AG04450 (cell line): ENCODE results near the gene TPST1. TPM values are rescaled to one million over a fixed set of nuclear protein-coding genes. Genes with fewer than 3 reads are reported as not detected.

Source experiments
- CTCF ChIA-PET: fragments of 300-600, 350-600 bp; formaldehyde crosslinking; extraction: SDS; loops from one replicate; lab custom pipeline; 2022; ENCODE audit warnings: antibody characterized with exemption, inconsistent platforms; lab: Charles Lee
- POLR2A ChIA-PET: fragments of 350-600 bp; formaldehyde crosslinking; extraction: SDS; loops from one replicate; lab custom pipeline; 2021; ENCODE audit warnings: antibody characterized with exemption, inconsistent platforms; lab: Yijun Ruan, JAX
- DNase-seq: peaks from one replicate; pipeline ENCODE4 v3.0.0-alpha.2; 2011; ENCODE audit warnings: low read depth, low spot score
- H3K27ac ChIP-seq: one replicate; pipeline ENCODE4 v1.5.1; 2012; ENCODE audit warnings: low read depth, low read length, control low read depth
- H3K27me3 ChIP-seq: one replicate; pipeline ENCODE4 v1.6.0; 2012; ENCODE audit warnings: low read length; ENCODE audit not compliant: control insufficient read depth, insufficient read depth
- H3K4me3 ChIP-seq: 2 replicates; pipeline ENCODE4 v1.5.1; 2011; ENCODE audit warnings: mild to moderate bottlenecking, low read depth, low read length, control low read depth
- H3K9me3 ChIP-seq: 2 replicates; pipeline ENCODE4 v1.5.1; 2012; ENCODE audit warnings: low read length; ENCODE audit not compliant: control insufficient read depth, insufficient read depth
- polyA plus RNA-seq: library from polyadenylated mRNA; depleted of rRNA; stranded (reverse); fragments of >200 nt; gene quantifications from 2 replicates; pipeline ENCODE4 v1.2.3, GENCODE V29; 2011
- TF ChIP-seq, protein P1 (sequence below): IDR thresholded peaks from 2 replicates; pipeline ENCODE4 v1.5.1; 2011; ENCODE audit warnings: low read depth, low read length, control low read depth, inconsistent platforms

Gene TPST1
- polyA plus RNA-seq, 1 experiment: 129 TPM

DNA sequence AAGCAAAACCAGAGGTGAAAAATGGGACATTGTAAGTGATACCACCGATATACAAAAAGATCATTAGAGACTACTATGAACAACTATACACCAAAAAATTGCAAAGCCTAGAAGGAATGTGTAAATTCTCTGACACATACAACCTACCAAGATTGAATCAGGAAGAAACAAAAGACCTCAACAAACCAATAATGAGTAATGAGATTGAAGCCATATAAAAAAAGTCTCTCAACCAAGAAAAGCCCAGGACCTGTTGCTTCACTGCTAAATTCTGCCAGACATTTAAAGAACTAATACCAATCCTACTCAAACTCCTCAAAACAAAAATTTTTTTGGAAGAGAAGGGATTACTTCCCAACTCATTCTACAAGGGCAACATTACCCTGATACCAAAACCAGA, 134.0 kb downstream of the TPST1 start:
- H3K27ac ChIP-seq: no peak overlapping the region
- no peaks in the 10 kb centered on the region for H3K27me3 ChIP-seq
- CTCF ChIA-PET: no interaction called here
- H3K9me3 ChIP-seq: no peaks in the 10 kb centered on the region
- POLR2A ChIA-PET: no interaction called here
- DNase-seq: no peak
- TF ChIP-seq, protein P1, sequence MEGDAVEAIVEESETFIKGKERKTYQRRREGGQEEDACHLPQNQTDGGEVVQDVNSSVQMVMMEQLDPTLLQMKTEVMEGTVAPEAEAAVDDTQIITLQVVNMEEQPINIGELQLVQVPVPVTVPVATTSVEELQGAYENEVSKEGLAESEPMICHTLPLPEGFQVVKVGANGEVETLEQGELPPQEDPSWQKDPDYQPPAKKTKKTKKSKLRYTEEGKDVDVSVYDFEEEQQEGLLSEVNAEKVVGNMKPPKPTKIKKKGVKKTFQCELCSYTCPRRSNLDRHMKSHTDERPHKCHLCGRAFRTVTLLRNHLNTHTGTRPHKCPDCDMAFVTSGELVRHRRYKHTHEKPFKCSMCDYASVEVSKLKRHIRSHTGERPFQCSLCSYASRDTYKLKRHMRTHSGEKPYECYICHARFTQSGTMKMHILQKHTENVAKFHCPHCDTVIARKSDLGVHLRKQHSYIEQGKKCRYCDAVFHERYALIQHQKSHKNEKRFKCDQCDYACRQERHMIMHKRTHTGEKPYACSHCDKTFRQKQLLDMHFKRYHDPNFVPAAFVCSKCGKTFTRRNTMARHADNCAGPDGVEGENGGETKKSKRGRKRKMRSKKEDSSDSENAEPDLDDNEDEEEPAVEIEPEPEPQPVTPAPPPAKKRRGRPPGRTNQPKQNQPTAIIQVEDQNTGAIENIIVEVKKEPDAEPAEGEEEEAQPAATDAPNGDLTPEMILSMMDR: no peak
- no peak overlapping the region for H3K4me3 ChIP-seq

DNA sequence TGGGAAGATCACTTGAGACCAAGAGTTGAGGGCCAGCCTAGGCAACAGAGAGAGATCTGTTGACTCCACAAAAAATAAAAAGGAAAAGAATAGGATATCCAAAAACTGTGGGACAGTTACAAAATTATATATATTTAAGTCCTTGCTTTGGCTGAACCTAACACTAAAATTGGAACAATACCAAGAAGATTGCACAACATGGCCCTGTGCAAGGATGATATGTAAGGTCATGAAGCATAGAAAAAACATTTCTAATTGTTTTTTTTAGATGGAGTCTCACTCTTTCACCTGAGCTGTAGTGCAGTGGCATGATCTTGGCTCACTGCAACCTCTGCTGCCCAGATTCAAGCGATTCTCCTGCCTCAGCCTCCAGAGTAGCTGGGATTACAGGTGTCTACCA, 139.0 kb downstream of the TPST1 start:
- DNase-seq: no peak
- Histone ChIP-seq H3K27ac (no peak overlapping the region), H3K9me3 (0 out of 2 replicates have a peak, but pooled peaks cover 3% of the 10 kb centered on the region), H3K27me3 (no peaks in the 10 kb centered on the region), H3K4me3 (no peak overlapping the region)
- TF ChIP-seq, protein P1: no peak
- CTCF ChIA-PET: interaction anchor here (0.6 kb wide), 1 partner anchor 8 kb away, joined by 3 read pairs; no protein-coding TSS in a partner anchor
- POLR2A ChIA-PET: no interaction called here

DNA sequence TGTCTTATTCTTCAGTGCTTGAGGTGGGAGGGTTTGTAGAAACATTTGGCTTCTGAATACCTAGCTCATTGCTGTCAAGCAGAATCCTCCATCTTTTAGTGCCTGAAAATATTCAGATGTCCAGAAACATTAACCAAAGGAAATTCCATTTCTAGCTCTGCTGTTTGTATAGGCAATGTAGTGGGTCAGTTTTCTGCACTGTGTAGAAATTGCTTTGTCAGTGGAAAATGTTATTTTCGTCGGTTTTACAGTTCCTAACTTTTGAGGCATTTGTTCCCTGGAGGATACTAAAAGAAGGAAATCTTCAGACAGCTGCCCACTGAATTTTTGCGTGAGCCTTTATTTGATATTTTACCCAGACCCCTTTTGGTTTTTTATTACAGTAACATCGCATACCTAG, 143.4 kb downstream of the TPST1 start:
- TF ChIP-seq, protein P1: no peak
- Histone ChIP-seq H3K27me3 (no peaks in the 10 kb centered on the region), H3K9me3 (0 out of 2 replicates have a peak, but pooled peaks cover 3% of the 10 kb centered on the region), H3K27ac (no peak overlapping the region), H3K4me3 (no peak overlapping the region)
- DNase-seq: no peak
- POLR2A ChIA-PET: interaction anchor here (0.6 kb wide), 1 partner anchor 9 kb away, joined by 3 read pairs; no protein-coding TSS in a partner anchor
- CTCF ChIA-PET: no interaction called here

DNA sequence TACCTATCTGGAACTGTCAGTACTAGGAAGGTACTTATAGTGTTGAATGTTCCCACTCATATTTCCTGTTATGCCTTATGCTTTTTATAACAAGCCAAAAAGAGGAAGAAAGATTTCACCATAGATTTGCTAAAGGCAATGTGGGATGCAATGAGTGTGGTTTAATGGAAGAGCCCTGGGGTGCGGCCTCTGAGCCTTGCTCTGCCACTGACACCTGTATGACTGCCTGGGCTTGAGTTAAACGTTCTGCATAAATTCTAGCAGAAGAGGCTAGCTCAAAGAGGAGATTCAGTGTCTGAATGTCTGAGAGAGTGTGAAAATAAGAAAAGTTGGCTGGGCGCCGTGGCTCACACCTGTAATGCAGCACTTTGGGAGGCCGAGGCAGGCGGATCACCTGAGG, 143.8 kb downstream of the TPST1 start:
- TF ChIP-seq, protein P1: no peak
- POLR2A ChIA-PET: no interaction called here
- Histone ChIP-seq H3K27me3 (no peaks in the 10 kb centered on the region), H3K4me3 (no peak overlapping the region), H3K27ac (no peak overlapping the region), H3K9me3 (0 out of 2 replicates have a peak, but pooled peaks cover 3% of the 10 kb centered on the region)
- CTCF ChIA-PET: no interaction called here
- no peak for DNase-seq

DNA sequence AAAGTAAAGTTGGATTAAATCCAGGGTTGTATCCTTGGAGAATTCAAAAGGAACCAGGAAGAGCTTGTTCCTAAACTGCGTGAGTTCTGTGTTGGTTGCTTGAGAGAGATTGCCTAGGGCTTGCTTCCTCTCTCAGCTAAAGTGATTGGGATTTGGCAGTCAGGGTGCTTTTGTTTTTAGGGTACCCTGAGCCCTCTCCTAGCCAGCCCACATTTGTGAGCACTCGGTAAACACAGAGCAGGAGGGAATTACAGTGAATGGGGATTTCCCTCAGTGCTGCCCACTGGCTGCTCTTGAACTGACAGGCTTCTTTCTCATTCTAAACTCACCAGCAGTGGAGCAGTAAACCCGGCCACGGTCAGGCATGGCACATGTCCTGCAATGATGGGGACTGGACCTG, 146.9 kb downstream of the TPST1 start:
- CTCF ChIA-PET: no interaction called here

More for the DNA sequence above, 146.9 kb downstream of the TPST1 start:
- H3K9me3 ChIP-seq: 0 out of 2 replicates have a peak, but pooled peaks cover 1% of the 10 kb centered on the region
- TF ChIP-seq, protein P1: peak; percentile 13; the same call in 1 of the 2 replicates
- peak overlapping the region; percentile 3 for H3K27ac ChIP-seq
- DNase-seq: no peak
- no peaks in the 10 kb centered on the region for H3K27me3 ChIP-seq
- H3K4me3 ChIP-seq: no peak overlapping the region
- POLR2A ChIA-PET: no interaction called here
